B cell (primary cell): ENCODE results near the gene PTPRE. TPM values are rescaled to one million over a fixed set of nuclear protein-coding genes. Genes with fewer than 3 reads are reported as not detected.

Experiments used
- ATAC-seq: fragments of 200-7000 bp; cut with Tn5 transposase; one replicate; pipeline ENCODE4 v1.10.0; 2021; ENCODE audit warnings: low read depth, mild to moderate bottlenecking, moderate number of reproducible peaks, moderate library complexity
- CTCF ChIA-PET: fragments of 350-600 bp; sonication (Branson Sonifier 250); formaldehyde crosslinking; loops from one replicate; lab custom pipeline; 2021; ENCODE audit warnings: antibody characterized with exemption, inconsistent platforms; lab: Charles Lee
- POLR2A ChIA-PET: fragments of 350-600 bp; sonication (Branson Sonifier 250); formaldehyde crosslinking; loops from one replicate; lab custom pipeline; 2021; ENCODE audit warnings: antibody characterized with exemption; lab: Charles Lee
- DNase-seq: peaks from one replicate; pipeline ENCODE4 v3.0.0; 2013
- H2AFZ ChIP-seq: 2 replicates; pipeline ENCODE4 v1.6.1; 2012; ENCODE audit warnings: mild to moderate bottlenecking, low read depth, low read length; ENCODE audit not compliant: insufficient read depth, poor library complexity, severe bottlenecking
- H3K27ac ChIP-seq, 2 donors: 1 replicate in 1 of 2; 2 replicates in 1 of 2; pipeline ENCODE4 v1.5.1; 2012 to 2013; ENCODE audit warnings: low read length in 2 of 2, mild to moderate bottlenecking in 2 of 2, moderate library complexity in 1 of 2
- H3K27me3 ChIP-seq, 4 experiments: fragments of 200-600 bp in 1 of 4; sonication (generic) in 1 of 4; replicated peaks in 1 of 4; 1 replicate in 2 of 4; 2 replicates in 2 of 4; pipeline versions ENCODE4 v1.6.1 to v1.7.0; 2013 to 2016; ENCODE audit warnings: low read length in 3 of 4, mild to moderate bottlenecking in 2 of 4, mixed read lengths in 1 of 4, moderate library complexity in 1 of 4; ENCODE audit not compliant: insufficient read depth in 4 of 4, control insufficient read depth in 3 of 4; ENCODE audit errors: control extremely low read depth in 1 of 4
- H3K36me3 ChIP-seq, 2 experiments: replicated peaks in 1 of 2; 1 replicate in 1 of 2; 2 replicates in 1 of 2; pipeline versions ENCODE4 v1.6.1 to v1.7.1; 2013; ENCODE audit warnings: low read length in 1 of 2; ENCODE audit not compliant: insufficient read depth in 2 of 2, control insufficient read depth in 1 of 2; ENCODE audit errors: control extremely low read depth in 1 of 2, extremely low read depth in 1 of 2
- H3K4me1 ChIP-seq, 2 donors: fragments of 200-600 bp in 1 of 2; sonication (generic) in 1 of 2; 1 replicate in 1 of 2; 2 replicates in 1 of 2; pipeline versions ENCODE4 v1.5.1 to v1.6.1; 2013 to 2017; ENCODE audit warnings: low read length in 2 of 2; ENCODE audit not compliant: control insufficient read depth in 2 of 2, insufficient read depth in 2 of 2
- H3K4me2 ChIP-seq: replicated peaks from 2 replicates; pipeline ENCODE3; 2012; ENCODE audit warnings: mild to moderate bottlenecking, low read depth, low read length; ENCODE audit not compliant: poor library complexity, severe bottlenecking
- H3K4me3 ChIP-seq, 5 experiments: fragments of 200-600 bp in 1 of 5; sonication (generic) in 1 of 5; 1 replicate in 3 of 5; 2 replicates in 2 of 5; pipeline versions ENCODE4 v1.5.1 to v1.7.0; 2011 to 2016; ENCODE audit warnings: low read length in 4 of 5, mild to moderate bottlenecking in 4 of 5, low read depth in 2 of 5, control low read depth in 1 of 5, moderate library complexity in 1 of 5; ENCODE audit not compliant: insufficient read depth in 1 of 5; ENCODE audit errors: control extremely low read depth in 1 of 5, extremely low read depth in 1 of 5
- H3K79me2 ChIP-seq: fragments of 200-600 bp; sonication (generic); one replicate; pipeline ENCODE4 v1.6.0; 2016; ENCODE audit warnings: low read length; ENCODE audit not compliant: control insufficient read depth, insufficient read depth
- H3K9ac ChIP-seq: fragments of 200-600 bp; sonication (generic); 2 replicates; pipeline ENCODE4 v1.6.1; 2017; ENCODE audit warnings: mild to moderate bottlenecking, low read length, moderate library complexity
- H3K9me3 ChIP-seq, 3 donors: one replicate each; pipeline versions ENCODE4 v1.6.1 to v1.7.1; 2013; ENCODE audit warnings: low read length in 2 of 3; ENCODE audit not compliant: control insufficient read depth in 2 of 3, insufficient read depth in 1 of 3; ENCODE audit errors: control extremely low read depth in 1 of 3
- H4K20me1 ChIP-seq: 2 replicates; pipeline ENCODE4 v1.6.0; 2012; ENCODE audit warnings: mild to moderate bottlenecking, low read length; ENCODE audit not compliant: insufficient read depth, control insufficient read depth, poor library complexity, severe bottlenecking
- H3K27ac Mint-ChIP-seq: one replicate; pipeline ENCODE4 v1.8.0; 2021; ENCODE audit warnings: mixed read lengths
- H3K27me3 Mint-ChIP-seq: one replicate; pipeline ENCODE4 v1.8.0; 2021; ENCODE audit warnings: mixed read lengths
- H3K4me1 Mint-ChIP-seq: one replicate; pipeline ENCODE4 v1.8.0; 2021; ENCODE audit warnings: mixed read lengths
- H3K4me3 Mint-ChIP-seq: one replicate; pipeline ENCODE4 v1.8.0; 2021; ENCODE audit warnings: mixed read lengths
- H3K9me3 Mint-ChIP-seq: one replicate; pipeline ENCODE4 v1.8.0; 2022; ENCODE audit warnings: mixed read lengths; ENCODE audit not compliant: insufficient read depth
- EZH2 ChIP-seq: IDR thresholded peaks from 2 replicates; pipeline ENCODE4 v1.6.1; 2012; ENCODE audit warnings: borderline replicate concordance, low read depth, mild to moderate bottlenecking, moderate library complexity, low read length; ENCODE audit not compliant: insufficient read depth, poor library complexity, severe bottlenecking
- WGBS: methylation state at CpG from one replicate; pipeline ENCODE4 v1.1.5; 2013; ENCODE audit warnings: missing lambda C conversion rate; ENCODE audit not compliant: insufficient coverage; 5-methylcytosine and 5-hydroxymethylcytosine counted together
- intact Hi-C: fragments of 100-400 bp; cut with micrococcal nuclease; formaldehyde crosslinking; loops from one replicate; pipeline ENCODE4 v1.10.0; 2022
- polyA plus RNA-seq: library from polyadenylated mRNA; depleted of rRNA; stranded (reverse); fragments of >200 nt; gene quantifications from 2 replicates; pipeline ENCODE4 v1.2.3, GENCODE V29; 2012
- total RNA-seq, 2 donors: library from RNA; stranded (reverse); fragments of 120-200 nt in 1 of 2; gene quantifications; 1 replicate in 1 of 2; 2 replicates in 1 of 2; pipeline versions ENCODE4 v1.2.3 to v1.2.4, GENCODE V29; 2013 to 2022
- TF ChIP-seq, protein P1 (sequence below): fragments of 200-600 bp; IDR thresholded peaks from one replicate; pipeline ENCODE4 v1.8.0; 2022; ENCODE audit warnings: antibody characterized with exemption, mild to moderate bottlenecking

Gene PTPRE
- total and polyA plus RNA-seq, 2 donors (not counting 1 experiment from before 2014, with no cell fraction given) = 6.6 to 32.7 TPM

DNA sequence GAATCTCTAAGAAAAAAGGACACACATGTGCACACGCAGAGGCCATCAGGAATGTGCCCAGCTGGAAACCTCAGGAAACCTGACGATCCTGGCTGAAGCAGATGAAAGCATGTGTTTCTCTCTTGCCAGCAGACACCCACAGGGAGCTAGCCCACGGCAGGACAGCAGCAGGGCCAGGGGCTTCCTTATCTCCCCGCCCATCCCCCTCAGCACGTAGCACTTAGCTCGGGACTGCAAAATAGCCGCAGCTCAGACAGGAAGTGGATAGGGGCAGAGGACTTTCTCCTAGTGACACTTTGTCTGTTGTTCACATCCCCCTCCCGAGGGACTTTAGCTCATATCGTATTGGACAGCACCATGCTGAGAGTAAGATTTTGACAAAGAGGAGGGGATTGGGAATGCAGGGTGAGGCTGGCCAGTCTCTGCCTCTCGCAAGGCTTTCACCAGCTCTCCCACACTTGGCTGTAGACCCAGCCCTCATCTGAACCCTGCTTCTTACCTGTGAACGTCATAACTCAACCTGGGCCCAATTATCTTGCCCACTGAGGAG is 155.5 kb downstream of the PTPRE start:
- Histone ChIP-seq H3K4me2 (peak overlapping the region; percentile 74), H3K9ac (peak overlapping the region; percentile 59), H3K27me3 (no peaks in the 10 kb centered on the region), H3K9me3 (no peaks in the 10 kb centered on the region), H3K4me3 (peak overlapping the region; percentile 18 to 51 (median 38)), H3K79me2 (no peaks in the 10 kb centered on the region), H4K20me1 (no peaks in the 10 kb centered on the region), H2AFZ (no peak overlapping the region), H3K27ac (peak overlapping the region; percentile 86 to 89), H3K36me3 (peaks cover 10 to 33% of the 10 kb centered on the region in 2 experiments), H3K4me1 (peaks cover 47 to 65% of the 10 kb centered on the region in 2 donors)
- DNase-seq (peak; percentile 55), ATAC-seq (no peak)
- Mint-ChIP-seq H3K4me1 (peaks cover 75% of the 10 kb centered on the region), H3K27me3 (no peaks in the 10 kb centered on the region), H3K4me3 (peak overlapping the region; percentile 75), H3K27ac (peak overlapping the region; percentile 85), H3K9me3 (no peaks in the 10 kb centered on the region)
- WGBS = 43% methylated on average over 3 of the region's 11 CpGs
- intact Hi-C loops = loop anchor here (5.0 kb wide), 1 partner anchor 150 kb away; no protein-coding TSS in a partner anchor
- ChIA-PET CTCF (interaction anchor here (1.0 to 20.7 kb wide), 9 partner anchors 10 to 306 kb away, joined by 3 to 524 read pairs (median 6); partner anchors contain the start of gene PTPRE), POLR2A (interaction anchor here (1.4 to 2.9 kb wide), 2 partner anchors 14 to 27 kb away, joined by 3 to 29 read pairs; no protein-coding TSS in a partner anchor)
- TF ChIP-seq, protein P1, sequence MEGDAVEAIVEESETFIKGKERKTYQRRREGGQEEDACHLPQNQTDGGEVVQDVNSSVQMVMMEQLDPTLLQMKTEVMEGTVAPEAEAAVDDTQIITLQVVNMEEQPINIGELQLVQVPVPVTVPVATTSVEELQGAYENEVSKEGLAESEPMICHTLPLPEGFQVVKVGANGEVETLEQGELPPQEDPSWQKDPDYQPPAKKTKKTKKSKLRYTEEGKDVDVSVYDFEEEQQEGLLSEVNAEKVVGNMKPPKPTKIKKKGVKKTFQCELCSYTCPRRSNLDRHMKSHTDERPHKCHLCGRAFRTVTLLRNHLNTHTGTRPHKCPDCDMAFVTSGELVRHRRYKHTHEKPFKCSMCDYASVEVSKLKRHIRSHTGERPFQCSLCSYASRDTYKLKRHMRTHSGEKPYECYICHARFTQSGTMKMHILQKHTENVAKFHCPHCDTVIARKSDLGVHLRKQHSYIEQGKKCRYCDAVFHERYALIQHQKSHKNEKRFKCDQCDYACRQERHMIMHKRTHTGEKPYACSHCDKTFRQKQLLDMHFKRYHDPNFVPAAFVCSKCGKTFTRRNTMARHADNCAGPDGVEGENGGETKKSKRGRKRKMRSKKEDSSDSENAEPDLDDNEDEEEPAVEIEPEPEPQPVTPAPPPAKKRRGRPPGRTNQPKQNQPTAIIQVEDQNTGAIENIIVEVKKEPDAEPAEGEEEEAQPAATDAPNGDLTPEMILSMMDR = no peak
- TF ChIP-seq EZH2 = no peak
